Measurements from ENCODE around the gene ENPP4. TPM values are rescaled to one million over a fixed set of nuclear protein-coding genes. Genes with fewer than 3 reads are reported as not detected.

ENPP4 gene
- total RNA-seq, 1 donor from 2014 or later = 25.1 TPM

- Histone ChIP-seq H3K27me3 (ENCODE audit: control insufficient read depth in 3 of 3, insufficient read depth in 3 of 3, low read length in 3 of 3) (no peaks in the 10 kb centered on the region), H3K4me1 (ENCODE audit: control insufficient read depth in 3 of 3, insufficient read depth in 3 of 3, low read length in 3 of 3) (peaks cover 0 to 2% (median 0%) of the 10 kb centered on the region in 3 donors), H3K9me3 (ENCODE audit: control insufficient read depth in 3 of 3, low read length in 3 of 3) (no peaks in the 10 kb centered on the region), H3K36me3 (ENCODE audit: control insufficient read depth in 3 of 3, insufficient read depth in 3 of 3, low read length in 3 of 3) (peaks cover 0 to 8% (median 0%) of the 10 kb centered on the region in 3 donors), H3K4me3 (ENCODE audit: low read length in 3 of 3) (no peak overlapping the region), H3K27ac (ENCODE audit: low read depth, low read length) (no peak overlapping the region), H3K9ac (ENCODE audit: low read depth in 1 of 3, low read length in 3 of 3) (no peak overlapping the region)
Observed at GRCh38 chr6:46156701-46157100, 26.9 kb downstream of the ENPP4 start.

- Histone ChIP-seq H3K36me3 (ENCODE audit: control insufficient read depth in 3 of 3, insufficient read depth in 3 of 3, low read length in 3 of 3) (peaks cover 0 to 8% (median 0%) of the 10 kb centered on the region in 3 donors), H3K4me3 (ENCODE audit: low read length in 3 of 3) (no peak overlapping the region), H3K4me1 (ENCODE audit: control insufficient read depth in 3 of 3, insufficient read depth in 3 of 3, low read length in 3 of 3) (no peaks in the 10 kb centered on the region), H3K27ac (ENCODE audit: low read depth, low read length) (no peak overlapping the region), H3K9ac (ENCODE audit: low read depth in 1 of 3, low read length in 3 of 3) (no peak overlapping the region), H3K9me3 (ENCODE audit: control insufficient read depth in 3 of 3, low read length in 3 of 3) (no peaks in the 10 kb centered on the region), H3K27me3 (ENCODE audit: control insufficient read depth in 3 of 3, insufficient read depth in 3 of 3, low read length in 3 of 3) (no peaks in the 10 kb centered on the region)
Observed at GRCh38 chr6:46159229-46159628, 29.4 kb downstream of the ENPP4 start.

GRCh38 chr6:46160102-46160501, 30.3 kb downstream of the ENPP4 start:
- no peaks in the 10 kb centered on the region for H3K4me1 ChIP-seq (ENCODE audit: control insufficient read depth in 3 of 3, insufficient read depth in 3 of 3, low read length in 3 of 3)
- no peak overlapping the region for H3K9ac ChIP-seq (ENCODE audit: low read depth in 1 of 3, low read length in 3 of 3)
- no peak overlapping the region for H3K4me3 ChIP-seq (ENCODE audit: low read length in 3 of 3)
- no peaks in the 10 kb centered on the region for H3K27me3 ChIP-seq (ENCODE audit: control insufficient read depth in 3 of 3, insufficient read depth in 3 of 3, low read length in 3 of 3)
- peaks cover 0 to 8% (median 0%) of the 10 kb centered on the region in 3 donors for H3K36me3 ChIP-seq (ENCODE audit: control insufficient read depth in 3 of 3, insufficient read depth in 3 of 3, low read length in 3 of 3)
- no peaks in the 10 kb centered on the region for H3K9me3 ChIP-seq (ENCODE audit: control insufficient read depth in 3 of 3, low read length in 3 of 3)
- no peak overlapping the region for H3K27ac ChIP-seq (ENCODE audit: low read depth, low read length)

GRCh38 chr6:46170357-46171289, 40.8 kb downstream of the ENPP4 start, which contains the start of gene ENPP5:
ENPP5 (minus strand) TSS chr6:46170980; CDS start chr6:46168262, 2,718 bp downstream.
- Histone ChIP-seq H3K27ac (ENCODE audit: low read depth, low read length) (peak within 1 kb of the TSS; percentile 51), H3K9me3 (ENCODE audit: control insufficient read depth in 3 of 3, low read length in 3 of 3) (no peaks in the 10 kb centered on the region), H3K4me3 (ENCODE audit: low read length in 3 of 3) (peak within 1 kb of the TSS; percentile 85 to 91 (median 86)), H3K27me3 (ENCODE audit: control insufficient read depth in 3 of 3, insufficient read depth in 3 of 3, low read length in 3 of 3) (no peaks in the 10 kb centered on the region), H3K9ac (ENCODE audit: low read depth in 1 of 3, low read length in 3 of 3) (peak within 1 kb of the TSS; percentile 81 to 90 (median 83)), H3K36me3 (ENCODE audit: control insufficient read depth in 3 of 3, insufficient read depth in 3 of 3, low read length in 3 of 3) (no peaks in the 10 kb centered on the region), H3K4me1 (ENCODE audit: control insufficient read depth in 3 of 3, insufficient read depth in 3 of 3, low read length in 3 of 3) (peaks cover 21 to 26% (median 21%) of the 10 kb centered on the region in 3 donors)

GRCh38 chr6:46172176-46172575, 42.4 kb downstream of the ENPP4 start:
- peak overlapping the region in 1 of 3 donors; percentile 1 for H3K4me3 ChIP-seq (ENCODE audit: low read length in 3 of 3)
- H3K27ac ChIP-seq (ENCODE audit: low read depth, low read length) = peak overlapping the region; percentile 43
- H3K9me3 ChIP-seq (ENCODE audit: control insufficient read depth in 3 of 3, low read length in 3 of 3) = no peaks in the 10 kb centered on the region
- H3K4me1 ChIP-seq (ENCODE audit: control insufficient read depth in 3 of 3, insufficient read depth in 3 of 3, low read length in 3 of 3) = peaks cover 21 to 26% (median 21%) of the 10 kb centered on the region in 3 donors
- peak overlapping the region in 1 of 3 donors; percentile 10 for H3K9ac ChIP-seq (ENCODE audit: low read depth in 1 of 3, low read length in 3 of 3)
- no peaks in the 10 kb centered on the region for H3K27me3 ChIP-seq (ENCODE audit: control insufficient read depth in 3 of 3, insufficient read depth in 3 of 3, low read length in 3 of 3)
- no peaks in the 10 kb centered on the region for H3K36me3 ChIP-seq (ENCODE audit: control insufficient read depth in 3 of 3, insufficient read depth in 3 of 3, low read length in 3 of 3)

GRCh38 chr6:46174904-46175303, 45.1 kb downstream of the ENPP4 start:
- Histone ChIP-seq H3K27ac (ENCODE audit: low read depth, low read length) (no peak overlapping the region), H3K27me3 (ENCODE audit: control insufficient read depth in 3 of 3, insufficient read depth in 3 of 3, low read length in 3 of 3) (no peaks in the 10 kb centered on the region), H3K4me3 (ENCODE audit: low read length in 3 of 3) (no peak overlapping the region), H3K4me1 (ENCODE audit: control insufficient read depth in 3 of 3, insufficient read depth in 3 of 3, low read length in 3 of 3) (peaks cover 21 to 26% (median 21%) of the 10 kb centered on the region in 3 donors), H3K9ac (ENCODE audit: low read depth in 1 of 3, low read length in 3 of 3) (no peak overlapping the region), H3K36me3 (ENCODE audit: control insufficient read depth in 3 of 3, insufficient read depth in 3 of 3, low read length in 3 of 3) (no peaks in the 10 kb centered on the region), H3K9me3 (ENCODE audit: control insufficient read depth in 3 of 3, low read length in 3 of 3) (no peaks in the 10 kb centered on the region)

GRCh38 chr6:46175446-46175845, 45.7 kb downstream of the ENPP4 start:
- Histone ChIP-seq H3K9ac (ENCODE audit: low read depth in 1 of 3, low read length in 3 of 3) (no peak overlapping the region), H3K36me3 (ENCODE audit: control insufficient read depth in 3 of 3, insufficient read depth in 3 of 3, low read length in 3 of 3) (no peaks in the 10 kb centered on the region), H3K4me3 (ENCODE audit: low read length in 3 of 3) (no peak overlapping the region), H3K4me1 (ENCODE audit: control insufficient read depth in 3 of 3, insufficient read depth in 3 of 3, low read length in 3 of 3) (peaks cover 19 to 21% (median 20%) of the 10 kb centered on the region in 3 donors), H3K27ac (ENCODE audit: low read depth, low read length) (no peak overlapping the region), H3K9me3 (ENCODE audit: control insufficient read depth in 3 of 3, low read length in 3 of 3) (no peaks in the 10 kb centered on the region), H3K27me3 (ENCODE audit: control insufficient read depth in 3 of 3, insufficient read depth in 3 of 3, low read length in 3 of 3) (no peaks in the 10 kb centered on the region)

GRCh38 chr6:46175976-46176375, 46.2 kb downstream of the ENPP4 start:
- no peaks in the 10 kb centered on the region for H3K9me3 ChIP-seq (ENCODE audit: control insufficient read depth in 3 of 3, low read length in 3 of 3)
- no peak overlapping the region for H3K4me3 ChIP-seq (ENCODE audit: low read length in 3 of 3)
- peaks cover 15 to 21% (median 18%) of the 10 kb centered on the region in 3 donors for H3K4me1 ChIP-seq (ENCODE audit: control insufficient read depth in 3 of 3, insufficient read depth in 3 of 3, low read length in 3 of 3)
- H3K27ac ChIP-seq (ENCODE audit: low read depth, low read length) = no peak overlapping the region
- H3K27me3 ChIP-seq (ENCODE audit: control insufficient read depth in 3 of 3, insufficient read depth in 3 of 3, low read length in 3 of 3) = no peaks in the 10 kb centered on the region
- no peak overlapping the region for H3K9ac ChIP-seq (ENCODE audit: low read depth in 1 of 3, low read length in 3 of 3)
- no peaks in the 10 kb centered on the region for H3K36me3 ChIP-seq (ENCODE audit: control insufficient read depth in 3 of 3, insufficient read depth in 3 of 3, low read length in 3 of 3)

- no peaks in the 10 kb centered on the region for H3K27me3 ChIP-seq (ENCODE audit: control insufficient read depth in 3 of 3, insufficient read depth in 3 of 3, low read length in 3 of 3)
- no peak overlapping the region for H3K27ac ChIP-seq (ENCODE audit: low read depth, low read length)
- no peaks in the 10 kb centered on the region for H3K4me1 ChIP-seq (ENCODE audit: control insufficient read depth in 3 of 3, insufficient read depth in 3 of 3, low read length in 3 of 3)
- H3K9ac ChIP-seq (ENCODE audit: low read depth in 1 of 3, low read length in 3 of 3) = no peak overlapping the region
- H3K9me3 ChIP-seq (ENCODE audit: control insufficient read depth in 3 of 3, low read length in 3 of 3) = no peaks in the 10 kb centered on the region
- no peaks in the 10 kb centered on the region for H3K36me3 ChIP-seq (ENCODE audit: control insufficient read depth in 3 of 3, insufficient read depth in 3 of 3, low read length in 3 of 3)
- H3K4me3 ChIP-seq (ENCODE audit: low read length in 3 of 3) = no peak overlapping the region
Observed at GRCh38 chr6:46184114-46184513, 54.3 kb downstream of the ENPP4 start.

- H3K4me3 ChIP-seq (ENCODE audit: low read length in 3 of 3) = no peak overlapping the region
- no peak overlapping the region for H3K27ac ChIP-seq (ENCODE audit: low read depth, low read length)
- no peaks in the 10 kb centered on the region for H3K9me3 ChIP-seq (ENCODE audit: control insufficient read depth in 3 of 3, low read length in 3 of 3)
- H3K27me3 ChIP-seq (ENCODE audit: control insufficient read depth in 3 of 3, insufficient read depth in 3 of 3, low read length in 3 of 3) = no peaks in the 10 kb centered on the region
- no peaks in the 10 kb centered on the region for H3K36me3 ChIP-seq (ENCODE audit: control insufficient read depth in 3 of 3, insufficient read depth in 3 of 3, low read length in 3 of 3)
- peaks cover 0 to 5% (median 4%) of the 10 kb centered on the region in 3 donors for H3K4me1 ChIP-seq (ENCODE audit: control insufficient read depth in 3 of 3, insufficient read depth in 3 of 3, low read length in 3 of 3)
- H3K9ac ChIP-seq (ENCODE audit: low read depth in 1 of 3, low read length in 3 of 3) = no peak overlapping the region
Observed at GRCh38 chr6:46186583-46186982, 56.8 kb downstream of the ENPP4 start.

All from skeletal muscle tissue (tissue), 4 donors.